Neural progenitor cell (in vitro differentiated cells): ENCODE results near the gene CHD2. TPM values are rescaled to one million over a fixed set of nuclear protein-coding genes. Genes with fewer than 3 reads are reported as not detected.

Source experiments
- DNase-seq: peaks from one replicate; pipeline ENCODE4 v3.0.0-alpha.2; 2016; ENCODE audit warnings: low spot score
- H2AFZ ChIP-seq: fragments of 200-600 bp; sonication (generic); replicated peaks from 2 replicates; pipeline ENCODE4 v1.6.1; 2016; ENCODE audit warnings: antibody characterized with exemption
- H3F3A ChIP-seq: fragments of 200-600 bp; sonication (generic); 2 replicates; pipeline ENCODE4 v1.6.1; 2016; ENCODE audit warnings: antibody characterized with exemption, low read depth
- H3K27ac ChIP-seq: fragments of 200-600 bp; sonication (generic); 2 replicates; pipeline ENCODE4 v1.5.1; 2016; ENCODE audit warnings: mild to moderate bottlenecking
- H3K27me3 ChIP-seq: fragments of 200-600 bp; sonication (generic); 2 replicates; pipeline ENCODE4 v1.6.1; 2016; ENCODE audit warnings: mild to moderate bottlenecking, moderate library complexity
- H3K36me3 ChIP-seq: fragments of 200-600 bp; sonication (generic); 2 replicates; pipeline ENCODE4 v1.5.1; 2016
- H3K4me1 ChIP-seq: fragments of 200-600 bp; sonication (generic); 2 replicates; pipeline ENCODE4 v1.6.1; 2016; ENCODE audit warnings: mixed run types
- H3K4me2 ChIP-seq: fragments of 200-600 bp; sonication (generic); 2 replicates; pipeline ENCODE4 v1.6.1; 2016
- H3K4me3 ChIP-seq: fragments of 200-600 bp; sonication (generic); 2 replicates; pipeline ENCODE4 v1.5.1; 2016
- H3K79me2 ChIP-seq: fragments of 200-600 bp; sonication (generic); 2 replicates; pipeline ENCODE4 v1.6.1; 2016; ENCODE audit warnings: low read depth
- H3K9ac ChIP-seq: fragments of 200-600 bp; sonication (generic); 2 replicates; pipeline ENCODE4 v1.6.1; 2016
- H3K9me3 ChIP-seq: fragments of 200-600 bp; sonication (generic); 2 replicates; pipeline ENCODE4 v1.5.1; 2016; ENCODE audit warnings: low read depth
- H4K20me1 ChIP-seq: fragments of 200-600 bp; sonication (generic); 2 replicates; pipeline ENCODE4 v1.6.1; 2016; ENCODE audit warnings: low read depth
- H3K27ac Mint-ChIP-seq: 3 replicates; pipeline ENCODE4 v1.8.0; 2021; ENCODE audit warnings: mixed read lengths
- H3K27me3 Mint-ChIP-seq: 2 replicates; pipeline ENCODE4 v1.8.0; 2022; ENCODE audit warnings: low read depth, mild to moderate bottlenecking, inconsistent platforms, moderate library complexity, mixed read lengths; ENCODE audit not compliant: insufficient read depth
- H3K36me3 Mint-ChIP-seq: 3 replicates; pipeline ENCODE4 v1.8.0; 2021; ENCODE audit warnings: mixed read lengths
- H3K4me1 Mint-ChIP-seq: 3 replicates; pipeline ENCODE4 v1.8.0; 2021; ENCODE audit warnings: mixed read lengths
- H3K4me3 Mint-ChIP-seq: 3 replicates; pipeline ENCODE4 v1.8.0; 2021; ENCODE audit warnings: mild to moderate bottlenecking, moderate library complexity, mixed read lengths
- H3K9me3 Mint-ChIP-seq: 3 replicates; pipeline ENCODE4 v1.8.0; 2020; ENCODE audit warnings: mixed read lengths
- EZH2 ChIP-seq: fragments of 200-600 bp; sonication (generic); IDR thresholded peaks from 2 replicates; pipeline ENCODE4 v1.6.1; 2017; ENCODE audit warnings: antibody characterized with exemption, mild to moderate bottlenecking, moderate library complexity
- EZH2phosphoT487 ChIP-seq: fragments of 200-600 bp; sonication (generic); IDR thresholded peaks from 2 replicates; pipeline ENCODE4 v1.6.1; 2017; ENCODE audit warnings: antibody characterized with exemption
- total RNA-seq: library from RNA; depleted of rRNA; stranded (reverse); fragments of >200 nt; gene quantifications from 2 replicates; pipeline ENCODE4 v1.2.3, GENCODE V29; 2015; ENCODE audit warnings: low replicate concordance
- TF ChIP-seq, protein P1 (sequence below): fragments of 200-600 bp; sonication (generic); IDR thresholded peaks from 2 replicates; pipeline ENCODE4 v1.5.1; 2017; ENCODE audit warnings: antibody characterized with exemption, mild to moderate bottlenecking

CHD2 gene
- total RNA-seq, 1 donor from 2014 or later = 128 TPM

DNA sequence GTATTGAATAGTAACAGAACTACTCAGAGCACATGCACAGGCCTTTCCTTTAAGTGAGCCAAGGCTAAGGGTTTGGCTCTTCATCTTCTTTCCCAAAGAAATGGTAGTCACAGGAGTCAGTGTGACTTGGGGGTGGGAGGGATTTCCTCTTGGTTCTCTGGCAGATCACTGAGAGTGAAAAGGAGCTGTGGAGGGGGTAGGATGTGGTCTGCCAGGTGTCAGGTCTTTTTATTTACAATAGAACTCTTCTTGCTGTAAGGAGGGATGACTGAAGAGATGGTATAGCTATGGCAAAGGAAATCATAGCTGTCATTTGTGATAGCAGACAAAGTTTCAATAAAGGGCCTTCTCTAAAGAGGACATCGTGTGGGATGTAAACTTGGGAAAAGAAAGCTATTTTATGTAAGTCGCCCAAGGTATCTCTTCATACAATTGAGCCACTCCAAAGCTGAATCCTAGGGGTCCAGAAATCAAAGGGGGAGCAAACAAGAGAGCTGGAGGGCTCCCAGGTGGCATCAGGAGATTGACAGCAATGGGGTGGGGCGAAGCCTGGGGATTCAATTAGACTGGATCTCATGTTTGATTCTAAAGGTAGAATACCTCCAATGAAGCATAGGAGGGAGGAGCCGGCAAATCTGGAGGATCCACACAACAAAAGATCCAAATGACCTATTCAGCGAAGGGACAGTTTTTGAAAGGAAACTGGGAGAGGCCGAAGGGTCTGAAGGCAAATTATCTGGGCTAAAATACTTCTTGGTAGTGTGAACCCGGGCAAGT, 20.0 kb upstream of the CHD2 start:
- Histone ChIP-seq H3F3A (peaks cover 51% of the 10 kb centered on the region), H3K9ac (no peak overlapping the region), H3K4me2 (peak overlapping the region; percentile 88), H3K27ac (peak overlapping the region; percentile 90), H3K79me2 (peaks cover 39% of the 10 kb centered on the region), H3K36me3 (peaks cover 16% of the 10 kb centered on the region), H4K20me1 (peaks cover 20% of the 10 kb centered on the region), H3K4me1 (peaks cover 41% of the 10 kb centered on the region), H3K27me3 (no peaks in the 10 kb centered on the region), H3K4me3 (peak overlapping the region; percentile 50), H3K9me3 (no peaks in the 10 kb centered on the region), H2AFZ (no peak overlapping the region)
- peak overlapping the region; percentile 96 for H3K27ac Mint-ChIP-seq
- H3K36me3 Mint-ChIP-seq = peaks cover 19% of the 10 kb centered on the region
- TF ChIP-seq, protein P1, sequence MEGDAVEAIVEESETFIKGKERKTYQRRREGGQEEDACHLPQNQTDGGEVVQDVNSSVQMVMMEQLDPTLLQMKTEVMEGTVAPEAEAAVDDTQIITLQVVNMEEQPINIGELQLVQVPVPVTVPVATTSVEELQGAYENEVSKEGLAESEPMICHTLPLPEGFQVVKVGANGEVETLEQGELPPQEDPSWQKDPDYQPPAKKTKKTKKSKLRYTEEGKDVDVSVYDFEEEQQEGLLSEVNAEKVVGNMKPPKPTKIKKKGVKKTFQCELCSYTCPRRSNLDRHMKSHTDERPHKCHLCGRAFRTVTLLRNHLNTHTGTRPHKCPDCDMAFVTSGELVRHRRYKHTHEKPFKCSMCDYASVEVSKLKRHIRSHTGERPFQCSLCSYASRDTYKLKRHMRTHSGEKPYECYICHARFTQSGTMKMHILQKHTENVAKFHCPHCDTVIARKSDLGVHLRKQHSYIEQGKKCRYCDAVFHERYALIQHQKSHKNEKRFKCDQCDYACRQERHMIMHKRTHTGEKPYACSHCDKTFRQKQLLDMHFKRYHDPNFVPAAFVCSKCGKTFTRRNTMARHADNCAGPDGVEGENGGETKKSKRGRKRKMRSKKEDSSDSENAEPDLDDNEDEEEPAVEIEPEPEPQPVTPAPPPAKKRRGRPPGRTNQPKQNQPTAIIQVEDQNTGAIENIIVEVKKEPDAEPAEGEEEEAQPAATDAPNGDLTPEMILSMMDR = no peak
- peak; percentile 82 for TF ChIP-seq EZH2phosphoT487
- peaks cover 51% of the 10 kb centered on the region for H3K4me1 Mint-ChIP-seq
- no peaks in the 10 kb centered on the region for H3K9me3 Mint-ChIP-seq
- peak; percentile 88 for DNase-seq
- peaks cover 6% of the 10 kb centered on the region for H3K27me3 Mint-ChIP-seq
- H3K4me3 Mint-ChIP-seq = peak overlapping the region; percentile 69

DNA sequence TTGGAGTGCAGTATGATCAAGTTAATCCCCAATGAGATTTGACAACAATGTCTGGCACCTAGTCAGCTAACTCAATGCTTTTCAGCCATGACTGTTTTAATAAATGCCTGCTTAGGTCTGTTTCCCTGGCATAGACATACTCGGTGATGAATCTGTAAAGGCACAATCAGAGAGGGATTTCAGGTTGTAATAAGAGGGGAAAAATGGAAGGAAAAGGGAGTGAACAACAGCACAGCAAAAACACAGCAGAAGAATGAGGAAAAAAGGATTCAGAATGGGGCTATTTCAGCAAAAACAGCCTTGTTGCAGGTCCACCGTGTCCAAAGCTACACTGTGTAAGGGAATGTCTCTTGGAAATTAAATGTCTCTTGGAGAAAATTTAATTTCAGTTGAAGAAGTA, 19.3 kb upstream of the CHD2 start:
- Histone ChIP-seq H4K20me1 (peaks cover 27% of the 10 kb centered on the region), H3K4me3 (peak overlapping the region; percentile 50), H3K4me1 (peaks cover 46% of the 10 kb centered on the region), H3K79me2 (peaks cover 45% of the 10 kb centered on the region), H3K9me3 (no peaks in the 10 kb centered on the region), H3F3A (peaks cover 58% of the 10 kb centered on the region), H2AFZ (no peak overlapping the region), H3K27me3 (no peaks in the 10 kb centered on the region), H3K36me3 (peaks cover 23% of the 10 kb centered on the region), H3K9ac (no peak overlapping the region), H3K4me2 (peak overlapping the region; percentile 88), H3K27ac (peak overlapping the region; percentile 90)
- peaks cover 4% of the 10 kb centered on the region for H3K27me3 Mint-ChIP-seq
- peak overlapping the region; percentile 96 for H3K27ac Mint-ChIP-seq
- no peak for DNase-seq
- peaks cover 51% of the 10 kb centered on the region for H3K4me1 Mint-ChIP-seq
- TF ChIP-seq, protein P1 = no peak
- TF ChIP-seq EZH2 (no peak), EZH2phosphoT487 (no peak)
- H3K36me3 Mint-ChIP-seq = peaks cover 23% of the 10 kb centered on the region
- peak overlapping the region; percentile 57 for H3K4me3 Mint-ChIP-seq
- no peaks in the 10 kb centered on the region for H3K9me3 Mint-ChIP-seq

DNA sequence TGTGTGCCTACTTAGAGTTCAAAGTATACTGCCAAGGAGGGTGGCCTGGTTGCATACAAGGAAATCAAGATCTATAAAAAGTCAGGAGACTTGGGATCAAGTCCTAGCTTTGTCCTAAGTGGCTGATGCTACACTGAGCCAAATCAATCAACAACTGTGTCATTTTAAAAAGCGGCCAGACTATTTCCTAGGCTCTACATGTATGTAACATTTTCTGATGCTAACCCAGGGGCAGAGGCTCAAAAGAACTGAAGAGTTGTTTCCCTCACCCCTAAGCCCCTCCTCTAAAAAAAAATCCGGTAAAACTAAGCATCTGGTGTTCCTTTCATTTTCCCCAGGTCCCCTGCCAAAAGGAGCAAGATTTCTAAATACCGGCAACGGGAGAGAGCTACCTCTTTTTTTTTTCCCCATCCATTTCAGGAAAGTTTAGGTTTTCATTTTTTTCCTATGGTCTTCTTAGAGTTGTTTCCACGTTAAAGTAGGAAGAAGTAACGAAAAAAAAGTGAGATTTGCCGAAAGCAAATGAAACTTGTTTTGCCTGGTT, 18.8 kb upstream of the CHD2 start:
- Mint-ChIP-seq H3K27me3 (peaks cover 4% of the 10 kb centered on the region), H3K36me3 (peaks cover 26% of the 10 kb centered on the region), H3K9me3 (no peaks in the 10 kb centered on the region), H3K4me1 (peaks cover 55% of the 10 kb centered on the region), H3K4me3 (peak overlapping the region; percentile 90), H3K27ac (peak overlapping the region; percentile 96)
- H3K9me3 ChIP-seq = no peaks in the 10 kb centered on the region
- H4K20me1 ChIP-seq = peaks cover 32% of the 10 kb centered on the region
- TF ChIP-seq EZH2phosphoT487 = no peak
- no peak for TF ChIP-seq EZH2
- TF ChIP-seq, protein P1 = no peak
- peaks cover 60% of the 10 kb centered on the region for H3F3A ChIP-seq
- H3K27ac ChIP-seq = peak overlapping the region; percentile 90
- peak; percentile 30 for DNase-seq
- H3K36me3 ChIP-seq = peaks cover 28% of the 10 kb centered on the region
- peak overlapping the region; percentile 50 for H3K4me3 ChIP-seq
- H2AFZ ChIP-seq = no peak overlapping the region
- H3K27me3 ChIP-seq = no peaks in the 10 kb centered on the region
- peak overlapping the region; percentile 88 for H3K4me2 ChIP-seq
- peak overlapping the region; percentile 39 for H3K9ac ChIP-seq
- peaks cover 51% of the 10 kb centered on the region for H3K4me1 ChIP-seq
- peaks cover 50% of the 10 kb centered on the region for H3K79me2 ChIP-seq
